ENCODE data around the gene TMC3.

- TF ChIP-seq, protein P1, sequence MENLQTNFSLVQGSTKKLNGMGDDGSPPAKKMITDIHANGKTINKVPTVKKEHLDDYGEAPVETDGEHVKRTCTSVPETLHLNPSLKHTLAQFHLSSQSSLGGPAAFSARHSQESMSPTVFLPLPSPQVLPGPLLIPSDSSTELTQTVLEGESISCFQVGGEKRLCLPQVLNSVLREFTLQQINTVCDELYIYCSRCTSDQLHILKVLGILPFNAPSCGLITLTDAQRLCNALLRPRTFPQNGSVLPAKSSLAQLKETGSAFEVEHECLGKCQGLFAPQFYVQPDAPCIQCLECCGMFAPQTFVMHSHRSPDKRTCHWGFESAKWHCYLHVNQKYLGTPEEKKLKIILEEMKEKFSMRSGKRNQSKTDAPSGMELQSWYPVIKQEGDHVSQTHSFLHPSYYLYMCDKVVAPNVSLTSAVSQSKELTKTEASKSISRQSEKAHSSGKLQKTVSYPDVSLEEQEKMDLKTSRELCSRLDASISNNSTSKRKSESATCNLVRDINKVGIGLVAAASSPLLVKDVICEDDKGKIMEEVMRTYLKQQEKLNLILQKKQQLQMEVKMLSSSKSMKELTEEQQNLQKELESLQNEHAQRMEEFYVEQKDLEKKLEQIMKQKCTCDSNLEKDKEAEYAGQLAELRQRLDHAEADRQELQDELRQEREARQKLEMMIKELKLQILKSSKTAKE (CRISPR knock-in tag; IDR thresholded peaks at IDR 0.05; ENCODE audit: borderline replicate concordance) = no peak
- TF ChIP-seq GABPA (IDR thresholded peaks at IDR 0.05; ENCODE audit: low read depth, low read length) (no peak), GABPA (CRISPR knock-in tag; IDR thresholded peaks at IDR 0.05; ENCODE audit: low read depth) (no peak), ZNF605 (CRISPR knock-in tag; IDR thresholded peaks at IDR 0.05) (no peak), MYNN (CRISPR knock-in tag; IDR thresholded peaks at IDR 0.05; ENCODE audit: low read depth) (no peak), HNRNPLL (IDR thresholded peaks at IDR 0.05; ENCODE audit: low read depth, low read length, poor library complexity, severe bottlenecking) (no peak)
Measured at GRCh38 chr15:81373176-81373575, 837 bp downstream of the TMC3 start.

Data from HepG2 (cell line).